Jurkat, Clone E6-1 (cell line): ENCODE results near the gene C2CD2L. TPM values are rescaled to one million over a fixed set of nuclear protein-coding genes. Genes with fewer than 3 reads are reported as not detected.
"Not testable (repeated sequence)": the region's sequence is repeated elsewhere in the genome, so short reads cannot be mapped to it uniquely, and the experiment has no call there.

Experiments
- DNase-seq: peaks from one replicate; pipeline ENCODE4 v3.0.0-alpha.2; 2011; ENCODE audit warnings: low read depth, low spot score
- H3K4me3 ChIP-seq: 2 replicates; pipeline ENCODE4 v1.5.1; 2011; ENCODE audit warnings: mild to moderate bottlenecking, low read length, control low read depth, moderate library complexity
- polyA plus RNA-seq: library from polyadenylated mRNA; unstranded; fragments of >200 nt; gene quantifications from one replicate; pipeline ENCODE4 v1.2.1, GENCODE V29; 2012; ENCODE audit warnings: missing spikeins; ENCODE audit not compliant: insufficient read length, insufficient read depth

Gene C2CD2L
- 17.4 TPM for polyA plus RNA-seq

DNA sequence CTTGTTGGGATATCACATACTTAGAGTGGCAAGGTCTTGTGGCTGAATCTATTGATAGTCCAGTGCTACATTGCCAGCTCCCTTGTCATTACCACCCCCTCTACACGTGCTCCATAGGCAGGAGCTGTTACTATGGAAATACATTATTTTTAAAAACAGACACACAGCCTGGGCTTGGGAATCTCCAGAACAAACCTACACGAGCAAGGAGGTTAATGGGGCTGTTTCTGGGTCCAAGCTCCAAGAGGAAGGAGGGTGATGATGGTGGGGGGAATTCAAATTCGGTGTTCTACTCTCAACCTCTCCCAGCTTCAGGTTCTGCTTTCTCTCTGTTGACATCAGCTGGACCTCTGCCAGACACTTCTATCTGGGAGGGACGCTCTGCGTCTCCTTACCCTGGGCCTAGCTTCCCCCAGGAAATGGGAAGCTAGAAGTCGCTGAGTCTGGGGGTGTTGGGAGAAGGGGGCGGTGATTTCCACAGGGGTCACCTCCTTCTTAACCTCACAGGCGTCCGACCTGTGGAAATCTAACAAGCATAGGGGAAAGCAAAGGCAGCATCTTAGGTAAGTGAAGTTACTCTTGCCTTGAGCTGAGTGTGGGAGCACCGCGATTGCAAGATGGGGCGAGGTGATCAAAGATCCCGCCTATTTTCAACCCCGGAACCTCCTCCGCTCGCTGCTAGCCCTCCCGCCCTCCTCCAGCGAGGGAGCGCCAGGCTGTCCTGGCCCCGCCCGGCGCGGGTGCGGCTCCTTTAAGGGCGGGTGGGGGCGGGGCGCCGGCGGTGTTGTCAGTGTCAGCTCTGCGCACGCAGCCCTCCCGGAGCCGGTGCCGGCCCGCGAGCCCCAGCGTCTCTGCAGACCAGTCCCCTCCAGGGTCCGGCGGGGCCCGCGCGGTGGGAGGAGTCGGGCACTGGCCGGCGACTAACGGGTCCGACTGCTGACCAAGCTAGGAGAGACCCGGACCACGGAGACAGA is at the start of gene C2CD2L:
Gene C2CD2L (plus strand): TSS at position 781 of the 974 bp plus-strand sequence. CDS start 398 bp downstream, outside the sequence.
- DNase-seq, result peak; percentile 92
- peak within 1 kb of the TSS; percentile 85 for H3K4me3 ChIP-seq

DNA sequence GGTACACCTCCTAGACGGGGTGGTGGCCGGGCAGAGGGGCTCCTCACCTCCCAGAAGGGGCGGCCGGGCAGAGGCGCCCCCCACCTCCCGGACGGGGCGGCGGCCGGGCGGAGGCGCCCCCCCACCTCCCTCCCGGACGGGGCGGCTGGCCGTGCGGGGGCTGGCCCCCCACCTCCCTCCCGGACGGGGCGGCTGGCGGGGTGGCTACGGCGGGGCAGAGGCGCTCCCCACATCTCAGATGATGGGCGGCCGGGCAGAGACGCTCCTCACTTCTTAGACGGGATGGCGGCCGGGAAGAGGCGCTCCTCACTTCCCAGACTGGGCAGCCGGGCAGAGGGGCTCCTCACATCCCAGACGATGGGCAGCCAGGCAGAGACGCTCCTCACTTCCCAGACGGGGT is 48.0 kb upstream of the C2CD2L start:
- not testable (repeated sequence) for DNase-seq, H3K4me3 ChIP-seq

DNA sequence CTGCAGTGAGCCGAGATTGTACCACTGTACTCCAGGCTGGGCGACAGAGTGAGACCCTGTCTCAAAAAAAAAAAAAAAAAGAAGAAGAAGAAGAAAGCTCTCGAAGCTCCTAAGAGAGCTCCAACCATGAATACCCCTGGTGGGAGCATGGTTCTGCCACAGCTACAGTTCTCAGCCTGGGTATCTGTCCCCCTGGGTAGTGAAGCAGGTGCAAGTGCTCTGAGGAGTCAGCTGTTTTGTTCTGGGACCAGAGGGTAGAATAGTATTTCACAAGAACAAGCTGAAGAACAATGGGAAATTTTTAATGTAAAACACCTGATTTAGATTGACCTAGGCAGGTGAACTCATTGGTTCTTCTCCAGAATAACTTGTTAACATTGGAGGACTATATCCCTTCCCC is 45.9 kb upstream of the C2CD2L start:
- no peak overlapping the region for H3K4me3 ChIP-seq
- DNase-seq, result no peak

DNA sequence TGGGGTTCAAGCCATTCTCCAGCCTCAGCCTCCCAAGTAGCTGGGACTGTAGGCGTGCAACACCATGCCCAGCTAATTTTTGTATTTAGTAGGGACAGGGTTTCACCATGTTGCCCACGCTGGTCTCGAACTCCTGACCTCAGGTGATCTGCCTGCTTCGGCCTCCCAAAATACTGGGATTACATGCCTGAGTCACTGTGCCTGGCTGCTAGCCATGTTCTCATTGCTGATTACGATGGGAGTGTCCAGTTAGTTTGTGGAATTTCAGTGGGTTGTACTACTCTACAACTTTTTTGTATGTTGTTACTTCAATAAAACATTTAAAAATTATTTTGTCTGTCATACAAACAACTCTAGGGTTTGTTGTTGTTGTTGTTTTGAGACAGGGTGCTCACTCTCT is 44.4 kb upstream of the C2CD2L start:
- H3K4me3 ChIP-seq, result no peak overlapping the region
- no peak for DNase-seq

DNA sequence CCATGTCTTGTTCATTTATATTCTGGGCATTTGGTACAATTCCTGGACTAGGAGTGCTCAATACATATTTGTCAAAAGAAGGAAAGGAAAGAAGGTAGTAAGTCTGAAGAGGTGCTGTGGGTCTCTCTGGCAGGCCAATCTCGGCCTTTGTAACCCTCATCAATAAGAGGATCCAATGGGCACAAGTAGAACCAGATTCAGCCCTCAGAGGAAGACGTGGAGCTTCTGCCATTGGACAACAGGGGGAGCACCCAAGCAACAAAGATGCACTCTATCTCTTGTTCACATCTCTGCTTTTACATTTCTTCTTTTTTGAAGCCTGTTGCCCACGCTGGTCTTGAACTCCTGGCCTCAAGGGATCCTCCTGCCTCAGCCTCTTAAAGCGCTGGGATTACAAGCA is 41.8 kb upstream of the C2CD2L start:
- no peak overlapping the region for H3K4me3 ChIP-seq
- peak; percentile 57 for DNase-seq

DNA sequence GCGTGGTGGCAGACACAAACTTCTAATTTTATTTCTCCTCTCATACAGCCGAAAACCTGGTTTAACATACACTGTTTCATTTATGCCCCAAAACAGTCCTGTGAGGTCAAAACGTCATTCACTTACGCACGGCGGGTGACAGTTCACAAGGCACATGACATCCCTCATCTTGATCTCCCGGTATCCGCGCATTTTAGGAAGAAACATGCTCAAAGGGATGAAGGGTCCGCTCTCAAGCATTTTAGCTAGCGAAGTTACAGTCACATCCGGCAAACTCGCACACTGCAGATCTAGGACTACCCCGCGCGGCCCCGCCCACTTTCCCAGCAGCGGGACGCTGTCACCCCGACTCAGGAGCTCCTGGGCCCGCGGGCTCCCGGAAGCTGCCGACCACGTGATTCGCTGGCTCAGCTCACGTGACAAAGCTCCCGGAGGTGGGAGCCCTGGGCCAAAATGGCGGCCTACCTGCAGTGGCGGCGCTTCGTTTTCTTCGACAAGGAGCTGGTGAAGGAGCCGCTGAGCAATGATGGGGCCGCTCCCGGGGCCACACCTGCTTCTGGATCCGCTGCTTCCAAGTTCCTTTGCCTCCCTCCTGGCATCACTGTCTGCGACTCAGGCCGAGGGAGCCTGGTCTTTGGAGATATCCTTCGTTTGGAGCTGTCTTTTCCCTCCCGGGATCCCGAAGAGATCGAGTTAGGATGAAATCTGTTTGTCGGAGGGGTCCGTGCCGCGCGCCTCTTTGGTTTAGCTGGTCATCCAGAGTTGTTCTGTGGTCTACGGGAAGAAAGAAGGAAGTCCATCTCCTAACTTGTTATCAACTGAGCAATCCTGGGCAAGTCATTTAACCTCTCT is 39.5 kb upstream of the C2CD2L start, which contains the start of gene VPS11:
Gene VPS11 (plus strand): TSS at position 448 of the 852 bp plus-strand sequence. CDS start 6 bp downstream, at position 454.
- peak; percentile 97 for DNase-seq
- peak within 1 kb of the TSS; percentile 79 for H3K4me3 ChIP-seq

DNA sequence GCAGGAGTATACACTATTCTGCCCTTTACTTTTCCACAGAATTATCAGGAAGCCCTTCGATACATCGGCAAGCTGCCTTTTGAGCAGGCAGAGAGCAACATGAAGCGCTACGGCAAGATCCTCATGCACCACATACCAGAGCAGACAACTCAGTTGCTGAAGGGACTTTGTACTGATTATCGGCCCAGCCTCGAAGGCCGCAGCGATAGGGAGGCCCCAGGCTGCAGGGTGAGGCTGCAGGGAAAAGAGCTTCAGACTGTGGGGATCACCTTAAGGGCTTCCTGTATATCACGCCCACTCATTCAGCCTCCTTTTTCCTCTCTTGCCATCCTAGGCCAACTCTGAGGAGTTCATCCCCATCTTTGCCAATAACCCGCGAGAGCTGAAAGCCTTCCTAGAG is 29.3 kb upstream of the C2CD2L start:
- no peak for DNase-seq
- H3K4me3 ChIP-seq, result no peak overlapping the region

DNA sequence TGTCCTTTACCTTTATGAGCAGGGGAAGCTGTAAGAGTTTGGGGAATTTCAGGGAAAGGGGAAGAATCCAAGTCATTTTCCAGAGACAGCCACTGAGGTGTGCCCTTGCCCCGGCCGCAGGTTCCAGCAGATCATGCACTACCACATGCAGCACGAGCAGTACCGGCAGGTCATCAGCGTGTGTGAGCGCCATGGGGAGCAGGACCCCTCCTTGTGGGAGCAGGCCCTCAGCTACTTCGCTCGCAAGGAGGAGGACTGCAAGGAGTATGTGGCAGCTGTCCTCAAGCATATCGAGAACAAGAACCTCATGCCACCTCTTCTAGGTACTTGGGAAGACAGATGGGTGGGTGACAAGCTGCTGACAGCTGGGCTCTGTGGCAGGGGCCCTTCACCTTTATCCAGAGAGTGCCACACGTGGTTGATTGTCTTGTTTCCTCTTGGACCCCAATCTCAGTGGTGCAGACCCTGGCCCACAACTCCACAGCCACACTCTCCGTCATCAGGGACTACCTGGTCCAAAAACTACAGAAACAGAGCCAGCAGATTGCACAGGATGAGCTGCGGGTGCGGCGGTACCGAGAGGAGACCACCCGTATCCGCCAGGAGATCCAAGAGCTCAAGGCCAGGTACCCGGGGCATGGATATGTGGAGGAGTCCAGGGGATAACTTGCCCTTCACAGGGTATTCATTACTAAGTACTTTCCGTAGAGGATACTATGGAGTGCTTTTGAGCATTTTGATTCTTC is 28.3 kb upstream of the C2CD2L start:
- no peak for DNase-seq
- no peak overlapping the region for H3K4me3 ChIP-seq

DNA sequence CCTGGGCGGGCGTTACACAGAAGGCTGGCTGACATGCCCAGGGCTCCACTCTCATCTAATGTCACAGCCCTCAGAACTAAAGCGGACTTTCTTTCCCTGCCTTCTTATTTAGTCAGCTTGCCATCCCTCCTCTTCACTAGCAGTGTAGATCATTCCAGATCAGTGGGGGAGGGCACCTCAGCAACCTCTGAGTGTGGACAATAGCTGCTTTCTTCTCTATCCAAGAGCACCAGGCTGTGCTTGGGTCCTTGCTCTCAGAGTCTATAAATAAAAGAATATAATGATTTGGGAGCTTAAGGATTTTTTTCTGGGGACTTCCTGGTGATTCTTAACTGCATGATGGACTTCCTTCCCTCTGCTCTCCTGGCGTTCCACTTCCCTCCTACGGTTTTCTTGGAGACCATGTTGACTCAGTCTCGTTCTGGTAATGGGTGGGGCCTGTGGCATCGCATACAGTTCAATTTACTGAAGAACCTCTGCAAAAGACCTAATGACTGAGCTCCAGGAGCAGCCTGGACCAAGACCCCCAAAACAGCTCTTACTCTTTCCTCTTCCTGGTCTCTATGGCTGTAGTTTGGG is 25.4 kb upstream of the C2CD2L start:
- no peak for DNase-seq
- no peak overlapping the region for H3K4me3 ChIP-seq

DNA sequence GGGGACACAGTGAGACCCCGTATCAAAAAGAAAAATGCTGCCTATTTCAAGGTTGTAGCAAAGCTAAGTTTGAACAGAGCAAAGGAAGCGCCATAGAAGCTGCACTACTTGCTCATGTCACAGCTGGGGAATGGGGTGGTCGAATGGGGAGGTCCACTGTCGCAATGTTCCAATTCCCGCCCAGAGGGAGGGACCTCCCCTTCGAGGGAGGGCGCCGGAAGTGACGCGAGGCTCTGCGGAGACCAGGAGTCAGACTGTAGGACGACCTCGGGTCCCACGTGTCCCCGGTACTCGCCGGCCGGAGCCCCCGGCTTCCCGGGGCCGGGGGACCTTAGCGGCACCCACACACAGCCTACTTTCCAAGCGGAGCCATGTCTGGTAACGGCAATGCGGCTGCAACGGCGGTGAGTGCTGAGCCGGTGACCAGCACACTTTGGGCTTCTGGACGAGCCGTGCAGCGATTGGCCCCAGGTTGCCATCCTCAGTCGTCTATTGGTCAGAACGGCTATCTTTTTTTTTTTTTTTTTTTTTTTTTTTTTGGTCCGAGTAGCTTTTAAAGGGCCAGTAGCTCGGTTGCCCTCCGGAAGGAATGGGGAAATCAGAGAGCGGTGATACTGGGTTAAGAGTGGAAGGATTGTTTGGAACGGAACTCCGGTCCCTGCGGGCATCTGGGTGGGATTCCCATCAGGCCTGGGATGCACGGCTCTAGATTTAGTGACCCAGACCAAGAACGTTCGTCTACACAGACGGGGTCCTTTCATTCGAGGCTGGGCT is 22.3 kb upstream of the C2CD2L start, which contains the start of gene HMBS:
Gene HMBS (plus strand): TSS at position 219 of the 774 bp plus-strand sequence. CDS start 153 bp downstream, at position 372.
- peak; percentile 94 for DNase-seq
- peak within 1 kb of the TSS; percentile 96 for H3K4me3 ChIP-seq

DNA sequence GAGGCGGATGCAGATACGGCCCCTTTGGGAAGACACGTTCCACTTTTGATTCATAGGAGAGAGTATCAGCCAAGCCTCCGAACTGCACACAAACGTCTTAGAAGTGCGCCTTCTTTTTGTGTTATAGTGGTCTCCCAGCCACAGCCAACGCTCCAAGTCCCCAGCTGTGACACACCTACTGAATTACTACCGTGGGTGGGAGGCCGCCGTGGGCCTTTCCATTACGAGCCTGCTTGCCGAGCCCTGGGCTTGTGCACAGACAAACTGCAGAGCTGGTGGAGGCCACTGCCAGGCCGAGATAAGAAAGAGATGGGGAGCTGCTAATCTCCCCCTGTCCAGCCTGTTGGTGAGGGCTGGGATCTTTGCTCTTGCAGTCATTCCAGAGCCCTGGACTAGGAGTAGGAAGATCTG is 21.7 kb upstream of the C2CD2L start:
- no peak for DNase-seq
- peak overlapping the region; percentile 96 for H3K4me3 ChIP-seq

DNA sequence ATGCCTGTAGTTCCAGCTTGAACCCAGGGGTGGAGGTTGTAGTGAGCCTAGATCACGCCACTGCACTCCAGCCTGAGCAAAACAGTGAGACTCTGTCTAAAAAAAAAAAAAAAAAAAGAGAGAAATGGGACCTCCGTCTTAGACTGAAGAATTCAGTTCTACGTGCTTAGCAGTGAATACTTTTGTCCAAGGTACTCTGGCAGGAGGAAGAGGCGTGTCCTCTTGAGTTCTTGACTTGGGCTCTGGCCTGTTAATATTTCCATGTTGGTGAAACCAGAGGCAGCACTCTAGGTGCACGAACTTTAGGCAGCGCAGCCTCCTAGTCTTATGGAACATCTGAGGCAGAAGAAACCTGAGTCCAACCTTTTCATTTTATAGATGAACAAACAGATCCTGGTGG is 20.0 kb upstream of the C2CD2L start:
- no peak overlapping the region for H3K4me3 ChIP-seq
- no peak for DNase-seq

DNA sequence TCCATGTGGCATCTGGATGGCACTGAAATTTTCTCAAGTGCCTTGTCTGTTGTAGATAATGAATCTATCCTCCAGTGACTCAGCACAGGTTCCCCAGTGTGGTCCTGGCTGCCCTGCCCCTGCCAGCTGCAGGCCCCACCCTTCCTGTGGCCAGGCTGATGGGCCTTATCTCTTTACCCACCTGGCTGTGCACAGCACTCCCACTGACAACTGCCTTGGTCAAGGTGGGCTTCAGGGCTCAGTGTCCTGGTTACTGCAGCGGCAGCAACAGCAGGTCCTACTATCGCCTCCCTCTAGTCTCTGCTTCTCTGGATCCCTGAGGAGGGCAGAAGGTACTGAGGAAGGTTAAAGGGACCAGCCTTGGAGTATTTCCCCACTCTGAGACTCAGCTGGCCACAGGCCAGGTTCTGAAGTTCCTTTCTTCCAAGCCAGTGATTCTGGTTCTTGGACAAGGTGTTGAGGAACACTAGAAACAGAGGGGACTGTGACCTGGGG is 19.4 kb upstream of the C2CD2L start:
- no peak overlapping the region for H3K4me3 ChIP-seq
- no peak for DNase-seq

DNA sequence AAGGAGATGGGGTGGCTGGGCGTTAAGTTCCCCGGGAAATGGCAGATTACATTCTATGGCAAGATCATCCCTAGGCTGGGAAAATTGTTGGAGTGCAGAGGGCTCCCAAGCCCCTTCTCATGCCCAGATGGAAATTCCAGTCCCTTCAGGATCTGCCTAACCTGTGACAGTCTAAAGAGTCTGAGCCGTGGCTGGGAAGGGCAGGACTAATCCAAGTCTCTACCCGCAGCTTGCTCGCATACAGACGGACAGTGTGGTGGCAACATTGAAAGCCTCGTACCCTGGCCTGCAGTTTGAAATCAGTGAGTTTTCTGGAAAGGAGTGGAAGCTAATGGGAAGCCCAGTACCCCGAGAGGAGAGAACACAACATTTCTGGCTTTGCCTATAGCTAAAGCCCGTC is 18.7 kb upstream of the C2CD2L start:
- DNase-seq, result no peak
- H3K4me3 ChIP-seq, result no peak overlapping the region

DNA sequence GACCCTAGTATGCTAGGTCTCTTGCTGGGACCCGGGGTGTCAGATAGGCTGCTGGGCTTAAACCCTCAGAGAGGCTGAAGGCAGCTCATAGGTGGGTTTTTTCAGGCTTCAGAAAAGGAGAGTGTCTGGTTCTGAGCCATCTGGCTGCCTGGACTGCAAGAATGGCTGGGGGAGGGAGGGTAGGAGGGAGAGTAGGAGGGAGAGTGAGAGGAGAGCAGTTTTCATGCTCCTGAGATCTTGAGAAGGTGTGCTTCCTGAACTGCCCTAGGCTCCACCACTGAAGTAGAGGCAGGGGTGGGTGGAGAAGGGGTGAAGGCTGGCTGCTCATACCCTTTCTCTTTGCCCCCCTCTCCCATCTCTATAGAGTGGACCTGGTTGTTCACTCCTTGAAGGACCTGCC is 17.8 kb upstream of the C2CD2L start:
- H3K4me3 ChIP-seq, result no peak overlapping the region
- DNase-seq, result no peak

DNA sequence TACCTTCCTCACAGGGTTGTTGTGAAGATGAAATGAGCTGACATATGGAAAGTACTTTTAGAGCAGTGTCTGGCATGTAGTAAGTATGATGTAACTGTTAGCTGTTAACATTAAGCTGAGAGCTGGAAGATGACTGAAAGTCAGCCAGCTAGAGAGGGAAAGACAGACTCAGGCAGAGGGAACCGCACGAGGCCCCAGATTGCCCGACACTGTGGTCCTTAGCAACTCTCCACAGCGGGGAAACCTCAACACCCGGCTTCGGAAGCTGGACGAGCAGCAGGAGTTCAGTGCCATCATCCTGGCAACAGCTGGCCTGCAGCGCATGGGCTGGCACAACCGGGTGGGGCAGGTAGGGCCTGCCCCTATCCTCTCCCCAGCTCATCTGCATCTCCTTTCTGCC is 16.0 kb upstream of the C2CD2L start:
- no peak overlapping the region for H3K4me3 ChIP-seq
- no peak for DNase-seq

DNA sequence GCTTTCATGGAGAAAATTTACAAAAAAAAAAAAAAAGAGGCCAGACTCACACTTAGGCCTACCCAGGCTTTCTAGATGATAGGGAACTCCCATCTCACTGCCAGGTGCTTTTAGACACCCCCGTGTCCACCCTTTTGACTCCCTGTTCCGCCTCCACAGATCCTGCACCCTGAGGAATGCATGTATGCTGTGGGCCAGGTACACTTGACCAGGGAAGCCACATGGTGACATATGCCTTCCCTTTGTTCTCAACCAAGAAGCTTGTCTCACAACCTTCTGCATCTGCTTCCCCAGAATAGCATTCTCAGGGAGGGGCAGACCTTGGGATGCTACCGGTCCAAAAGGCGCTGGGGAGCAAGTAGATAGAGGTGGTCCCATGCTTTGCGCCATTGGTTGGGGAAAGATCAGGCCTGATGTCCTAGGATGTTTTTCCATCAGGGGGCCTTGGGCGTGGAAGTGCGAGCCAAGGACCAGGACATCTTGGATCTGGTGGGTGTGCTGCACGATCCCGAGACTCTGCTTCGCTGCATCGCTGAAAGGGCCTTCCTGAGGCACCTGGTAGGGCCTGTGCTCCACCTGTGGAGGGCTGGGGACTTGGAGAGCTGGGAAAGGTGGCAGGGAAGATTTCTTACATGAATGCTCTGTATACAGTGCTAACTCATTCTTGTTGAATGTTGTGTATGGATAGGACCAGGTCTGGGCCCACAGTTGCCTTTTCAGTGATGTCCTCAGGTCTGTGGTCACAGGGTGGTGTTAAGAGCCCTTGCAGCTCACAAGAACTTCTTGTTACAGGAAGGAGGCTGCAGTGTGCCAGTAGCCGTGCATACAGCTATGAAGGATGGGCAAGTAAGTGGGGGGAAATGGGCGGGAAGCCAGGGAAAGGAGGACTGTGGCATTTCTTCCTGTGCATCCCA is 14.9 kb upstream of the C2CD2L start:
- DNase-seq, result no peak
- no peak overlapping the region for H3K4me3 ChIP-seq
